H1 (cell line): ENCODE data around the gene DPP10. TPM values are rescaled to one million over a fixed set of nuclear protein-coding genes. Genes with fewer than 3 reads are reported as not detected.

ENCODE experiments used
- CTCF ChIA-PET: fragments of 300-600 bp; sonication (Branson Sonifier 250); formaldehyde crosslinking; loops from one replicate; lab custom pipeline; 2021; ENCODE audit not compliant: partially characterized antibody; lab: Charles Lee
- POLR2A ChIA-PET: fragments of 300-600 bp; sonication (Branson Sonifier 250); formaldehyde crosslinking; loops from one replicate; lab custom pipeline; 2021; ENCODE audit warnings: inconsistent platforms; ENCODE audit not compliant: partially characterized antibody; lab: Charles Lee
- DNase-seq, 2 experiments: peaks; one replicate each; pipeline versions ENCODE4 v3.0.0 to v3.0.0-alpha.2; 2010 to 2022; ENCODE audit warnings: low spot score in 2 of 2, low read depth in 1 of 2, mixed read lengths in 1 of 2
- FAIRE-seq: peaks from 2 replicates; lab custom pipeline; 2011; peaks lifted over from hg19 to GRCh38; lab: Jason Lieb, UNC
- H2AFZ ChIP-seq: 2 replicates; pipeline ENCODE4 v1.8.1; 2012; ENCODE audit warnings: low read length, inconsistent platforms
- H2AK5ac ChIP-seq: 2 replicates; pipeline ENCODE4 v1.6.1; 2013; ENCODE audit warnings: low read depth, low read length
- H2BK120ac ChIP-seq: replicated peaks from 2 replicates; pipeline ENCODE3; 2013; ENCODE audit warnings: low read depth, low read length, inconsistent platforms
- H2BK12ac ChIP-seq: 2 replicates; pipeline ENCODE4 v1.6.1; 2013; ENCODE audit warnings: low read depth, low read length
- H2BK15ac ChIP-seq: 2 replicates; pipeline ENCODE4 v1.6.1; 2013; ENCODE audit warnings: low read length
- H2BK20ac ChIP-seq: 2 replicates; pipeline ENCODE4 v1.6.1; 2013; ENCODE audit warnings: low read length
- H2BK5ac ChIP-seq: 2 replicates; pipeline ENCODE4 v1.6.1; 2013; ENCODE audit warnings: low read depth, low read length
- H3K14ac ChIP-seq: 2 replicates; pipeline ENCODE4 v1.6.1; 2013; ENCODE audit warnings: inconsistent platforms; ENCODE audit not compliant: insufficient read length
- H3K18ac ChIP-seq: 2 replicates; pipeline ENCODE4 v1.6.1; 2013; ENCODE audit warnings: low read length; ENCODE audit errors: extremely low read depth
- H3K23ac ChIP-seq: 2 replicates; pipeline ENCODE4 v1.6.1; 2013; ENCODE audit warnings: inconsistent platforms; ENCODE audit not compliant: insufficient read length
- H3K23me2 ChIP-seq: 2 replicates; pipeline ENCODE4 v1.6.1; 2013; ENCODE audit warnings: low read depth, low read length
- H3K27ac ChIP-seq: 2 replicates; pipeline ENCODE4 v1.6.1; 2011; ENCODE audit warnings: low read depth, low read length, inconsistent platforms
- H3K27me3 ChIP-seq, 4 experiments: replicated peaks in 1 of 4; 1 replicate in 1 of 4; 2 replicates in 3 of 4; pipeline versions ENCODE4 v1.6.1 to v1.8.1; 2011 to 2013; ENCODE audit warnings: low read length in 3 of 4, mild to moderate bottlenecking in 3 of 4, inconsistent platforms in 2 of 4, mixed read lengths in 2 of 4, moderate library complexity in 1 of 4; ENCODE audit not compliant: control insufficient read depth in 3 of 4, insufficient read depth in 3 of 4; ENCODE audit errors: extremely low read depth in 1 of 4
- H3K36me3 ChIP-seq, 4 experiments: 2 replicates each; pipeline versions ENCODE4 v1.6.1 to v1.8.1; 2011 to 2013; ENCODE audit warnings: mild to moderate bottlenecking in 4 of 4, low read length in 3 of 4, moderate library complexity in 2 of 4, control low read depth in 1 of 4, inconsistent platforms in 1 of 4; ENCODE audit not compliant: insufficient read depth in 4 of 4, control insufficient read depth in 2 of 4
- H3K4ac ChIP-seq: replicated peaks from 2 replicates; pipeline ENCODE3; 2013; ENCODE audit warnings: low read length, low read depth, mixed read lengths, inconsistent platforms; ENCODE audit not compliant: insufficient read length
- H3K4me1 ChIP-seq, 4 experiments: replicated peaks in 1 of 4; 1 replicate in 1 of 4; 2 replicates in 3 of 4; pipeline versions ENCODE4 v1.6.1 to v1.8.1; 2011 to 2013; ENCODE audit warnings: low read length in 3 of 4, inconsistent platforms in 2 of 4, mixed read lengths in 1 of 4; ENCODE audit not compliant: insufficient read depth in 4 of 4, control insufficient read depth in 3 of 4
- H3K4me2 ChIP-seq, 2 experiments: 2 replicates each; pipeline versions ENCODE4 v1.6.1 to v1.8.1; 2011 to 2013; ENCODE audit warnings: low read depth in 2 of 2, low read length in 2 of 2, control low read depth in 1 of 2, inconsistent platforms in 1 of 2, mild to moderate bottlenecking in 1 of 2; ENCODE audit not compliant: insufficient read depth in 1 of 2
- H3K4me3 ChIP-seq, 4 experiments: fragments of 200-600, 300-600 bp in 1 of 4; sonication (generic), shearing (Covaris generic), sonication (Bioruptor Twin) in 1 of 4; 2 replicates each; pipeline versions ENCODE4 v1.5.1 to v1.8.1; 2011 to 2016; ENCODE audit warnings: low read length in 4 of 4, low read depth in 3 of 4, control low read depth in 2 of 4, inconsistent platforms in 2 of 4, mild to moderate bottlenecking in 2 of 4, mixed read lengths in 1 of 4, moderate library complexity in 1 of 4; ENCODE audit not compliant: insufficient read depth in 2 of 4; ENCODE audit errors: extremely low read depth in 1 of 4
- H3K56ac ChIP-seq: replicated peaks from 2 replicates; pipeline ENCODE3; 2013; ENCODE audit warnings: low read depth, mild to moderate bottlenecking, mixed read lengths, low read length, inconsistent platforms; ENCODE audit not compliant: insufficient read length
- H3K79me1 ChIP-seq: 2 replicates; pipeline ENCODE4 v1.6.1; 2013; ENCODE audit warnings: low read depth, low read length, control low read depth
- H3K79me2 ChIP-seq, 2 experiments: 2 replicates each; pipeline versions ENCODE4 v1.6.1 to v1.8.1; 2012 to 2013; ENCODE audit warnings: low read length in 2 of 2, mild to moderate bottlenecking in 2 of 2, inconsistent platforms in 1 of 2; ENCODE audit not compliant: insufficient read depth in 2 of 2, control insufficient read depth in 1 of 2
- H3K9ac ChIP-seq, 4 experiments: replicated peaks in 1 of 4; 1 replicate in 1 of 4; 2 replicates in 3 of 4; pipeline versions ENCODE4 v1.6.1 to v1.8.1; 2011 to 2013; ENCODE audit warnings: low read depth in 3 of 4, low read length in 3 of 4, control low read depth in 2 of 4, mild to moderate bottlenecking in 2 of 4, moderate library complexity in 2 of 4, inconsistent platforms in 1 of 4; ENCODE audit errors: extremely low read depth in 1 of 4
- H3K9me3 ChIP-seq, 2 experiments: 2 replicates each; pipeline versions ENCODE4 v1.6.1 to v1.8.1; 2012 to 2013; ENCODE audit warnings: mild to moderate bottlenecking in 2 of 2, moderate library complexity in 2 of 2, control low read depth in 1 of 2, inconsistent platforms in 1 of 2, low read depth in 1 of 2, low read length in 1 of 2, mixed read lengths in 1 of 2; ENCODE audit not compliant: insufficient read depth in 2 of 2
- H4K20me1 ChIP-seq, 2 experiments: replicated peaks in 1 of 2; 2 replicates each; pipeline versions ENCODE3 to v1.8.1; 2011 to 2013; ENCODE audit warnings: inconsistent platforms in 2 of 2, low read length in 2 of 2, mild to moderate bottlenecking in 1 of 2; ENCODE audit not compliant: insufficient read depth in 2 of 2, control insufficient read depth in 1 of 2
- H4K5ac ChIP-seq: 2 replicates; pipeline ENCODE4 v1.6.1; 2013; ENCODE audit warnings: low read length, low read depth, mixed read lengths, inconsistent platforms; ENCODE audit not compliant: insufficient read length
- H4K8ac ChIP-seq: 2 replicates; pipeline ENCODE4 v1.8.0; 2013; ENCODE audit warnings: mild to moderate bottlenecking, moderate library complexity, low read length, inconsistent platforms; ENCODE audit not compliant: insufficient read depth; ENCODE audit errors: extremely low read depth
- H4K91ac ChIP-seq: replicated peaks from 2 replicates; pipeline ENCODE3; 2013; ENCODE audit warnings: low read length, mixed read lengths, inconsistent platforms; ENCODE audit not compliant: insufficient read length
- ASH2L ChIP-seq: fragments of 200-600, 300-600 bp; sonication (generic); IDR thresholded peaks from one replicate; pipeline ENCODE4 v1.7.1; 2017; ENCODE audit warnings: low read length
- BCL11A ChIP-seq, 2 experiments: IDR thresholded peaks; one replicate each; pipeline ENCODE4 v1.6.1; 2011; ENCODE audit warnings: low read depth in 2 of 2, low read length in 2 of 2, mild to moderate bottlenecking in 2 of 2
- CEBPB ChIP-seq: IDR thresholded peaks from 2 replicates; pipeline ENCODE4 v1.6.1; 2012; ENCODE audit warnings: low read depth, low read length
- CTBP2 ChIP-seq: IDR thresholded peaks from 2 replicates; pipeline ENCODE4 v1.7.0; 2011; ENCODE audit warnings: borderline replicate concordance, mild to moderate bottlenecking, moderate library complexity, mixed read lengths, low read length; ENCODE audit not compliant: insufficient read depth, insufficient read length
- E2F6 ChIP-seq: IDR thresholded peaks from 2 replicates; pipeline ENCODE4 v1.6.1; 2012; ENCODE audit warnings: inconsistent platforms
- FOSL1 ChIP-seq: IDR thresholded peaks from 2 replicates; pipeline ENCODE4 v1.6.1; 2011; ENCODE audit warnings: mild to moderate bottlenecking, low read depth, low read length, moderate library complexity; ENCODE audit not compliant: insufficient read depth
- PHF8 ChIP-seq: fragments of 200-600 bp; sonication (generic); conservative IDR thresholded peaks from 2 replicates; pipeline ENCODE4 v1.7.1; 2012; ENCODE audit warnings: low read depth, mild to moderate bottlenecking, inconsistent platforms, low read length, moderate library complexity
- RBBP5 ChIP-seq: IDR thresholded peaks from 2 replicates; pipeline ENCODE4 v1.7.1; 2012; ENCODE audit warnings: low read depth, mild to moderate bottlenecking, inconsistent platforms, low read length, moderate library complexity, borderline replicate concordance
- RNF2 ChIP-seq: fragments of 200-900, 300-1000 bp; sonication (generic); IDR thresholded peaks from 2 replicates; pipeline ENCODE4 v1.7.1; 2016; ENCODE audit warnings: borderline replicate concordance, low read depth, mild to moderate bottlenecking, antibody characterized with exemption, low read length; ENCODE audit not compliant: poor library complexity, severe bottlenecking; ENCODE audit errors: missing control alignments
- SUZ12 ChIP-seq: fragments of 200-600 bp; sonication (generic); IDR thresholded peaks from 2 replicates; pipeline ENCODE4 v1.6.1; 2012; ENCODE audit warnings: mild to moderate bottlenecking, inconsistent platforms, low read length, moderate library complexity, mixed read lengths
- WGBS, 2 experiments: shearing (Covaris generic) in 1 of 2; methylation state at CpG; one replicate each; pipeline versions ENCODE4 v1.1.6 to v1.1.7; 2013 to 2015; ENCODE audit warnings: low lambda C conversion rate in 2 of 2, mixed read lengths in 2 of 2, inconsistent platforms in 1 of 2, low coverage in 1 of 2, missing lambda C conversion rate in 1 of 2; ENCODE audit not compliant: insufficient replicate concordance in 2 of 2, insufficient coverage in 1 of 2, insufficient read length in 1 of 2; ENCODE audit errors: extremely low coverage in 1 of 2, missing lambda C conversion rate in 1 of 2; 5-methylcytosine and 5-hydroxymethylcytosine counted together
- polyA plus RNA-seq, 7 experiments: library from polyadenylated mRNA; depleted of rRNA in 3 of 7; stranded (reverse) in 5 of 7; unstranded in 2 of 7; fragments of >200 nt in 5 of 7; fragments of 200-250 nt in 2 of 7; gene quantifications; 1 replicate in 5 of 7; 2 replicates in 1 of 7; 4 replicates in 1 of 7; pipeline versions ENCODE4 v1.2.1 to v1.2.3, GENCODE V29; 2011 to 2013; ENCODE audit warnings: missing spikeins in 2 of 7, mixed read lengths in 2 of 7
- total RNA-seq: library from RNA; stranded (reverse); fragmentation: NEBNext Ultra II Directional; extraction: Animal tissue kit (Norgen Biotek cat#: 25700); gene quantifications from 2 replicates; pipeline ENCODE4 v1.2.1, GENCODE V29; 2021

DPP10 gene
- total and polyA plus RNA-seq, 2 of the 8 experiments (the other 6 are each of a cell fraction or from before 2014, with no cell fraction given): 3.3 to 7.2 TPM

GRCh38 chr2:115774361-115774760 lies 1331.9 kb downstream of the DPP10 start:
- Histone ChIP-seq H3K79me2 (no peaks in the 10 kb centered on the region), H2BK12ac (no peak overlapping the region), H3K27ac (no peak overlapping the region), H4K5ac (no peak overlapping the region), H2BK5ac (no peak overlapping the region), H3K9ac (no peak overlapping the region), H2AFZ (no peak overlapping the region), H3K18ac (no peak overlapping the region), H3K4ac (no peak overlapping the region), H4K8ac (no peak overlapping the region), H3K4me1 (no peaks in the 10 kb centered on the region), H3K4me3 (no peak overlapping the region), H3K79me1 (no peaks in the 10 kb centered on the region), H3K9me3 (no peaks in the 10 kb centered on the region), H3K23me2 (no peaks in the 10 kb centered on the region), H3K23ac (no peak overlapping the region), H2AK5ac (no peak overlapping the region), H2BK20ac (no peak overlapping the region), H4K91ac (no peak overlapping the region)
- 90% methylated on average over 2 of the region's 2 CpGs; no CpG with 5 or more reads in 1 of the 2 experiments for WGBS, 2 experiments
- CTCF ChIA-PET: no interaction called here
- FAIRE-seq (no peak), DNase-seq (no peak)
- POLR2A ChIA-PET: no interaction called here
- TF ChIP-seq RNF2 (no peak), BCL11A (IDR thresholded peaks at IDR 0.05; ENCODE audit: low read depth in 2 of 2, low read length in 2 of 2) (no peak), E2F6 (no peak), CEBPB (no peak), PHF8 (no peak), RBBP5 (no peak), ASH2L (no peak), FOSL1 (no peak), SUZ12 (no peak), CTBP2 (no peak)
- TF ChIP-seq, all 59 proteins: peak for 0
- H2BK15ac ChIP-seq: no peak overlapping the region
- H4K20me1 ChIP-seq: no peaks in the 10 kb centered on the region
- H3K27me3 ChIP-seq: no peaks in the 10 kb centered on the region
- H3K36me3 ChIP-seq: no peaks in the 10 kb centered on the region
- H2BK120ac ChIP-seq: no peak overlapping the region
- H3K14ac ChIP-seq: no peak overlapping the region
- H3K4me2 ChIP-seq: no peak overlapping the region
- H3K56ac ChIP-seq: no peak overlapping the region
